A673 (cell line): Measurements from ENCODE around the gene EPHB2. TPM values are rescaled to one million over a fixed set of nuclear protein-coding genes. Genes with fewer than 3 reads are reported as not detected.

ENCODE experiments used
- BruUV-seq: library from RNA; stranded (reverse); fragments of 400-500 nt; replicated peaks from 2 replicates; lab custom pipeline; 2021; lab: Mats Ljungman, UMichigan
- CTCF ChIA-PET: fragments of 300-600 bp; sonication (Branson Sonifier 250); formaldehyde crosslinking; loops from one replicate; lab custom pipeline; 2022; ENCODE audit warnings: antibody characterized with exemption; lab: Charles Lee
- POLR2A ChIA-PET: fragments of 300-600 bp; sonication (Branson Sonifier 250); formaldehyde crosslinking; loops from one replicate; lab custom pipeline; 2022; ENCODE audit warnings: antibody characterized with exemption; ENCODE audit not compliant: low non-redundant PET; lab: Charles Lee
- DNase-seq: peaks from one replicate; pipeline ENCODE4 v3.0.0-alpha.2; 2015; ENCODE audit warnings: low spot score
- H3K27ac ChIP-seq: fragments of 200-600 bp; sonication (generic); 2 replicates; pipeline ENCODE4 v1.5.1; 2016; ENCODE audit warnings: mixed run types, low read depth, mild to moderate bottlenecking, mixed read lengths, antibody characterized with exemption, low read length; ENCODE audit not compliant: poor library complexity, severe bottlenecking
- H3K27me3 ChIP-seq: fragments of 200-600 bp; sonication (generic); replicated peaks from 2 replicates; pipeline ENCODE4 v1.6.1; 2017; ENCODE audit warnings: mixed run types, low read depth, mild to moderate bottlenecking, mixed read lengths, antibody characterized with exemption, low read length; ENCODE audit not compliant: insufficient read depth, poor library complexity
- H3K36me3 ChIP-seq: fragments of 200-600 bp; sonication (generic); 2 replicates; pipeline ENCODE4 v1.6.1; 2016; ENCODE audit warnings: mixed run types, mild to moderate bottlenecking, mixed read lengths, antibody characterized with exemption, low read length; ENCODE audit not compliant: insufficient read depth, poor library complexity, severe bottlenecking
- H3K4me1 ChIP-seq: fragments of 200-600 bp; sonication (generic); 2 replicates; pipeline ENCODE4 v1.6.1; 2017; ENCODE audit warnings: mixed run types, mild to moderate bottlenecking, mixed read lengths, antibody characterized with exemption, low read length; ENCODE audit not compliant: insufficient read depth, poor library complexity, severe bottlenecking
- H3K4me3 ChIP-seq: fragments of 200-600 bp; sonication (generic); 2 replicates; pipeline ENCODE4 v1.5.1; 2016; ENCODE audit warnings: low read depth, mixed run types, mild to moderate bottlenecking, mixed read lengths, low read length; ENCODE audit not compliant: poor library complexity, severe bottlenecking
- H3K9me3 ChIP-seq: fragments of 200-600 bp; sonication (generic); 2 replicates; pipeline ENCODE4 v1.6.1; 2016; ENCODE audit warnings: mixed run types, low read depth, mild to moderate bottlenecking, mixed read lengths, antibody characterized with exemption, low read length; ENCODE audit not compliant: poor library complexity, severe bottlenecking
- CTCF ChIP-seq: fragments of 300-800, 200-600 bp; sonication (generic); conservative IDR thresholded peaks from 2 replicates; pipeline ENCODE4 v1.5.1; 2017; ENCODE audit warnings: low read depth, mild to moderate bottlenecking, antibody characterized with exemption, low read length, moderate library complexity, mixed read lengths
- EZH2 ChIP-seq: fragments of 200-600 bp; sonication (generic); IDR thresholded peaks from 2 replicates; pipeline ENCODE4 v1.6.1; 2017; ENCODE audit warnings: borderline replicate concordance, low read depth, mild to moderate bottlenecking, mixed read lengths, antibody characterized with exemption, low read length; ENCODE audit not compliant: poor library complexity, severe bottlenecking
- intact Hi-C: fragments of 100-400 bp; cut with micrococcal nuclease; formaldehyde crosslinking; loops from one replicate; pipeline ENCODE4 v1.10.0; 2022; ENCODE audit not compliant: unreplicated experiment
- total RNA-seq: library from RNA; stranded (reverse); gene quantifications from 2 replicates; pipeline ENCODE4 v1.2.3, GENCODE V29; 2021

Gene EPHB2
- total RNA-seq, 1 experiment from 2014 or later, result 10.4 TPM

- DNase-seq, result no peak
- Histone ChIP-seq H3K4me3 (no peak overlapping the region), H3K27ac (no peak overlapping the region), H3K4me1 (peaks cover 2% of the 10 kb centered on the region), H3K9me3 (no peaks in the 10 kb centered on the region), H3K27me3 (no peaks in the 10 kb centered on the region), H3K36me3 (no peaks in the 10 kb centered on the region)
- TF ChIP-seq EZH2 (no peak), CTCF (no peak)
- intact Hi-C loops, result no loop called here
- ChIA-PET POLR2A (no interaction called here), CTCF (no interaction called here)
- BruUV-seq, result no TSS peak
These were observed 199.6 kb downstream of the EPHB2 start for GRCh38 chr1:22910286-22910685.

GRCh38 chr1:22910986-22911651, 200.5 kb downstream of the EPHB2 start:
- ChIA-PET CTCF (no interaction called here), POLR2A (no interaction called here)
- TF ChIP-seq CTCF (no peak), EZH2 (no peak)
- H3K4me1 ChIP-seq, result peaks cover 10% of the 10 kb centered on the region
- DNase-seq, result no peak
- intact Hi-C loops, result no loop called here
- no peaks in the 10 kb centered on the region for H3K27me3 ChIP-seq
- H3K9me3 ChIP-seq, result no peaks in the 10 kb centered on the region
- no TSS peak for BruUV-seq
- no peak overlapping the region for H3K4me3 ChIP-seq
- H3K36me3 ChIP-seq, result no peaks in the 10 kb centered on the region
- H3K27ac ChIP-seq, result no peak overlapping the region

- no TSS peak for BruUV-seq
- Histone ChIP-seq H3K27me3 (no peaks in the 10 kb centered on the region), H3K4me3 (no peak overlapping the region), H3K27ac (no peak overlapping the region), H3K4me1 (peaks cover 22% of the 10 kb centered on the region), H3K36me3 (no peaks in the 10 kb centered on the region), H3K9me3 (no peaks in the 10 kb centered on the region)
- DNase-seq, result no peak
- CTCF ChIA-PET, result interaction anchor here (0.6 kb wide), 1 partner anchor 26 kb away, joined by 10 read pairs; no protein-coding TSS in a partner anchor
- POLR2A ChIA-PET, result no interaction called here
- TF ChIP-seq EZH2, result no peak
- no peak for TF ChIP-seq CTCF
- intact Hi-C loops, result no loop called here
These were observed 201.7 kb downstream of the EPHB2 start for GRCh38 chr1:22912311-22912710.
